Midbrain (tissue), 1 donor: ENCODE results near the gene TLR8.

Experiments used
- DNase-seq: peaks from one replicate; lab custom pipeline; 2025; lab: John Stamatoyannopoulos, UW

TLR8 gene

DNA sequence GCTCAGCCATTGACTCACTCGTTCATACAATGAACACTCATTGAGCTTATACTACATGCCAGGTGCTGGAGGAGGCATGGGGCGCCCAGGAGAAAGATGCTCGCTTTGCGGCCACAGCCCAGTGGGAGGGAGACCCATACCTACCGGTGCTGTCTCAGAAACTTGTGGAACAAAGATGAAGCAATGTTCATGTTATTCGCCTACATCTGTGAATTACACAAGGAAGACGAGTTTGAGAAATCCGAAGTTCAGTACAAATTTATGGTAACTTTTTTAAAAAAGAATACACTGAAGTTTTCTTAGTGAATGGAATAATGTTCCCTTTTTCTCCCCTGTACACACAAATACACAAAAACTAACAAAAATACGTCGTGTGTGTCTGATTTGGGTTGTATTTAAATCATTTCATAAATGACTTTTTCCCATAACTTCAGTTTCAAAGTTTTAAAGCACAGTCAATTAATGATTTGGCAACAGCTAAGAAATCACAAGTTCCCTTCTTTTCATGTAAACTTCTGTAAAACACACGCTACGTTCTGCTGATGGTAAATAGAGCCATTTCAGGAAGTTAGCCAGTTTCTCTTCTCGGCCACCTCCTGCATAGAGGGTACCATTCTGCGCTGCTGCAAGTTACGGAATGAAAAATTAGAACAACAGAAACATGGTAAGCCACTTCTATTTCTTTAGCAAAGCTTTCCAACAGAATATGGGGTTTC is at the start of gene TLR8:
Gene TLR8, plus strand, starts transcription at position 575 of the 716 bp plus-strand sequence. Its CDS starts 87 bp downstream, at position 662.
- no peak for DNase-seq

DNA sequence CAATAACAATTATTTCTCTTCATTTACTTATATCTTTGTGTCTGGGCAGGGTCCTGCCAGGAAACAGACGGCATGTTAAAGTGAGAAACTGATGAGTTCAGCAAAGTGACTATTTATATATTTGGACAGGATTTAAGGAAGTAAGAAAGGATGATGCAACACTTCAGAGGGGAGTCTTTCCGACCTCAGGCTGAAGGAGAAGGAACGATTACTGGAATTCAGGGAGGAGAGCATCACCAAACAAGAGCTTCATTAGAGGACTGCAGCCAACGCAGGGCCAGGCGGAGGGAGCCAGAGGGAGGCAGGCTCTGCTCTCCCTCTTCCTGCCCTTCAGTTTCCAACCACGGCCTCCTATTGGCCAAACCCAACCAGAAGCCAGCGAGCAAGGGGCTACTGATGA is 41.1 kb upstream of the TLR8 start:
- no peak for DNase-seq

DNA sequence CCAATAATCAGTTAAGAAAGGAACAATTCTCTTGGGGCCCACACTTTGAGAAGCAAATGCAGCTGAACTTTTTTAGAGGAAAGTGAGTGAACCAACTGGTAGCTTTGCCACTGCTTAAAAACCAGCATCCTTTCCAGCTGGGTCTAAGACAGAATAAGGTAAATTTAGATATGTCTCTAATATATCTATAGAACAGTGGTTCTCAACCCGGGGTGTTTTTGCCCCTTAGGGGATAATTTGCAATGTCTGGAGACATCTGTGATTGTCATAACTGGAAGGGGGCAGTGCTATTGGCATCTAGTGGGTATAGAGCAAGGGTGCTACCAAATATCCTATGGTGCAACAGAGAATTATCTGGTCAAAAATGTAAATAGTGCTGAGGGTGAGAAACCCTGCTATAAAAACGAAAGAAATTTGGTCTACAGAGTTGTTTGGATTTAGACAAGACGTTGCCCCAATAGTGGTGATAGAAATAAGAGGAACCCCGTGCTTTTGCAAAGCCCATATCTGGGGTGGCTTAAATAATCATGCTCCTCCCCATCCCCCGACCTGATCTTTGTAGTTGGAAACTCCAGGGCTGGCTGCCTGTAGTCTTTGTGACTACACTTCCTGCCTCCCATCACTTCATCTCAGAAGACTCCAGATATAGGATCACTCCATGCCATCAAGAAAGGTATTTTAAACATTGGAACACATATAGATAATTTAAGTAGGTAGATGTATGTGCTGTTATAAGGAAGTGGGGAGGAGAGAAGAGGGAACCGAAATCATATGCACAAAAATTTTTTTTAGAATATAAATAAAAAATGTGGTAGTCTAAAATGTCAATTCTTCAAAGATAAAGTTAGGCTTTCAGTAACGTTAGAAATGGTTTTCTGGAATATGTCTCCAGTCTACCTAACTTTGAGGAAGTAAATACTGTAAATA is 39.7 kb upstream of the TLR8 start, which contains the start of gene TLR7:
Gene TLR7, plus strand, starts transcription at position 622 of the 927 bp plus-strand sequence. CDS start 507 bp downstream, outside the sequence.
- no peak for DNase-seq

- DNase-seq, result no peak
Observed at GRCh38 chrX:12867685-12868084, 38.7 kb upstream of the TLR8 start.

DNA sequence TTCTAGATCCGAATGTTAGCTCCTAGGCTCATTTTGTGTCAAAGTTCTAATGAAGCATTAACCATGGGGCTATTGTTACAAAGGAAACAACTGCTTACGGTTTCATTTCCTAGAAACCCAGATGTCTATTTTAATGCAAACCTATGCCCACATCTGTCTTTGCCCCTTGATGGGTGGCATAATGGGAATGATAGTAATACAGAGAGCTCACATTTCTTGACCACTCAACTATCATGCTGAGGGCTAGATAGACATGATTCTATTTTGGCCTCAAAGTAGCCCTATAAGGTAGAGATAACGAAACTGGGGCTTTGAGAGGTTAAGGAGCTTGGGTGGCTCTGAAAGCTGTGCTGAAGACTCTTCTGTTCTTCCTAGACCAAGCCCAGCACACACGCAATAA is 37.7 kb upstream of the TLR8 start:
- DNase-seq, result no peak

DNA sequence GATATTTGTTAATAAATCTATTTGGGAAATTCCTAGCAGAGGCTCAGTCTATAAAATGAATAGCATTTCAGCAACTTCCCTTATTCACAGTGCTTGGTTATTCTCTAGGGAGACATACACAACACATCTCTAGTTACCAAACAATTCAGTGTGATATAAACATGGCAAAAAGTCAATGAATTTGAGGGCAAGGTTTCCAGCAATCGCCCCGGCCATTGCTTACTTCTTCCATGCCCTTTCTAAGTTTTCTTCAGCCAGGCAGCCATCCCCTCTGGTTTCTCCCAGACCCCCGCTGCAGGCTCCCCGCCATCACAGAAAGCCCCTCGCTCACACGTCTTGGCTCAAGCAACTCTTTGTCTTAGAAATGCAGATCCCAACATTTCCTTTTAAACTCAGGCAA is 35.2 kb upstream of the TLR8 start:
- no peak for DNase-seq

DNA sequence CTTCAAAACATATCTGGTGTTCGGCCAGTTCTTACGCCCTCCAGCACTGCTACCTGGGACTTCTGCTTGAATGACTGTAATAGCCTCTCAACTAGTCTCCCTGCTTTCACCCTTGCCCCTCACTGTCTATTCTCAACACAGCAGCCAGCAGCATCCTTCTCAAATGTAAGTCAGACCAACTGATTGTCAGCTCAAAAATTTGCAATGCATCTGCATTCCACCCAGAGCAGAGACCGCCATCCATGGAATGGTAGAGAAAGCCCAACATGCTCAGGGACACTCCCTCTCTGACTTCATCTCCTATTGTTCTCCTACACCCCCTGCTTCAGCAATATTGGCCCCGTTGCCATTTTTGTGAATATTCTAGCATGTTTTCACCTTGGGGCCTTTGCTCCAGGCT is 33.7 kb upstream of the TLR8 start:
- DNase-seq, result no peak

- DNase-seq, result no peak
Observed at GRCh38 chrX:12874581-12874980, 31.8 kb upstream of the TLR8 start.

DNA sequence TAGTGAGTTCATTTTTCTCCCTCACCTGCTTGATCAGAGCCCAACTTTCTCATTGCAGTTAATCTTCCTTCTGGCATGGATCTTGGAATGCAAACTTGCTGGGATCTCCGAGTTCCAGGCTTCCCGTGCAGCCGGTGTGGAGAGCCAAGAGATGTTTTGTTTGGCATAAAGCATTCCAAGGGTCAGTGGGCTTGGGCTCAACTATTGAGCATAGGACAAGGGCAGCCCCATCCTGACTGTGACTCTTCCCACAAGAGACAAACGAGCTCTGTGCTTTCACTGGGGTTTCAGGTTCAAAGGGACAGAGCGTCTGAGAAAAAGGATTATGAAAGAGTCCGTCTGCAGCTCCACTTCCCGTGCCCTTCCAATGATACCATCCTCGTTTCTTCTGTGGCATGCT is 29.0 kb upstream of the TLR8 start:
- no peak for DNase-seq

DNA sequence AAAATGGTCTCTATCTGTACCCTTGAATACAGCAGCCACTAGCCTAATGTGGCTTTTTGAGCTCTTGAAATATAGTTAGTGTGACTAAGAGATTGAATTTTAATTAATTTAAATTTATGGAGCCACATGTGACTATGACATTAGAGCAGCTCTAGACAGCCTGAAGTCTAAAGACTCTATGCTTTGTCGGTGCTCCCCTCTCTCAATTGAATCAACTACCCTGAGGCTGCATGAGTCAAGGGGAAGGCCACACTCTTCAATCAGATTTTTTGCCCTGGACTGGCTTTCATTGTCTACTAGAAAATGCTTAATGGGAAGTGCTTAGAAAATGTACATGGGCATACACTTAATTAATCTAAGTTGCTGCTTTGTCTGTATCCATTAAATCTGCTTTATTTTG is 27.9 kb upstream of the TLR8 start:
- no peak for DNase-seq

DNA sequence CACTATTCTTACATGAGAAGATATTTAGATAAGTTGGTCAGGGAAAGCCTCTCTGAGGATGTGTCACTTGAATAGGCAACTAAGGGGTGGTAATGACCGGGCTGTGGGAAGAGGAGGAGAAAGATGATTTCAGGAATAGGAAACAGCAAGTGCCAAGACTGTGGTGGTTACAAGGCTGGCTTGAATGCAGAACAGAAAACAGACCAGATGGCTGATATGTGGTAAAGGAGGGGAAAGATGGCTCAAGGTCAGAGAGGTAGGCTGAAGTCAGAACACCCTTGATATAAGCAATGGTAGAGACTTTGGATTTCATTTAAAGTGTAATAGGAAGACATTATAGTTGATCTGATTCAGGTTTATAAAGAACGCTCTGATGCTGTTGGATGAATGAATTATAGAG is 24.5 kb upstream of the TLR8 start:
- no peak for DNase-seq

DNA sequence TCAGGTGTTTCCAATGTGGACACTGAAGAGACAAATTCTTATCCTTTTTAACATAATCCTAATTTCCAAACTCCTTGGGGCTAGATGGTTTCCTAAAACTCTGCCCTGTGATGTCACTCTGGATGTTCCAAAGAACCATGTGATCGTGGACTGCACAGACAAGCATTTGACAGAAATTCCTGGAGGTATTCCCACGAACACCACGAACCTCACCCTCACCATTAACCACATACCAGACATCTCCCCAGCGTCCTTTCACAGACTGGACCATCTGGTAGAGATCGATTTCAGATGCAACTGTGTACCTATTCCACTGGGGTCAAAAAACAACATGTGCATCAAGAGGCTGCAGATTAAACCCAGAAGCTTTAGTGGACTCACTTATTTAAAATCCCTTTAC is 20.9 kb upstream of the TLR8 start:
- DNase-seq, result no peak

- no peak for DNase-seq
Observed at GRCh38 chrX:12886545-12886944, 19.9 kb upstream of the TLR8 start.

GRCh38 chrX:12887141-12887540 is 19.3 kb upstream of the TLR8 start:
- DNase-seq, result no peak

GRCh38 chrX:12887767-12888166 is 18.7 kb upstream of the TLR8 start:
- DNase-seq, result no peak

GRCh38 chrX:12890467-12890866 is 16.0 kb upstream of the TLR8 start:
- no peak for DNase-seq

DNA sequence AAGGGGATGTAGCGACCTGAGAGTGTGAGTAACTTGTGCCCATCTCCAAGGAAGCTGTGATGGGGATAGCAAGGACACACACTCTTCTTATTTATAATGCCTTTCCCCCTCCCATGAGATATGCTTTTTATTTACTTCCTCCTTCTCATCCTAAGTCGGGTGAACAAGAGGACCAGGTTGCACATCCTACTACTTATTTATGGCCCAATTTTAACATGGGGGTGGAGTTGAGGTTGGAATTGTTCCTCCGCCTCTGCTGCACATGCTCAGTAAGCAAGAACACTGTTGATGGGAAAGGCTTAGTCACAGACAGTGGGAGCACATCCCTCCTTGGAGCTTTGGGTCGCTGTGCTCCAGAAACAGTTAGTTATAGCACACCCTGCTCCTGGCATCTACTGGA is 15.2 kb upstream of the TLR8 start:
- DNase-seq, result no peak

DNA sequence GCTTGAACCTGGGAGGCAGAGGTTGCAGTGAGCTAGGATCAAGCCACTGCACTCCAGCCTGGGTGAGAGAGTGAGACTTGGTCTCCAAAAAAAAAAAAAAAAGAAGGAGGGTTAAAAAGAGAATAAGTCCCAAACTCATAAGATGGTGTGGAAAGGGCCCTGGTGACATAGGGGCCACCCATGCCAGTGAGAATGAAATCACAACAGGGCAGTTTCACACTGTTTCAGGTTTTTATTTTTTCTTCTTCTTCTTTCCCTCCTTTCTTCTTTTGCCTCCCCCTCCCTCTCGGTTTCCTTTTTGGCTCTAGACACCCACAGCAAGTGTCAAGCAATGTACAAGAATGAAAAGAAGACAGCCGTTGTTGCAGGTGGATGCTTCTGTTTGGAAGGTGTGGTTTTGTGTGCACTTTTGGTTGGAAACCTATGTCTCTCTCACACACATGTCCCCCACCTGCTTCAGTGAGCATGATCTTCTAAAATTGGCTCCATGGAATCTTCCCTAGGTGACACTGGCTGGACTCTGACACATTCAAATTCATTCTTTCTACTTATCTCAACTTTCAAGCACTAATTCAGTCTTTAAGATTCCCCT is 14.4 kb upstream of the TLR8 start:
- no peak for DNase-seq

- DNase-seq, result no peak
Observed at GRCh38 chrX:12892716-12893115, 13.7 kb upstream of the TLR8 start.

GRCh38 chrX:12894074-12895030 is 12.1 kb upstream of the TLR8 start:
- DNase-seq, result peak; percentile 32

DNA sequence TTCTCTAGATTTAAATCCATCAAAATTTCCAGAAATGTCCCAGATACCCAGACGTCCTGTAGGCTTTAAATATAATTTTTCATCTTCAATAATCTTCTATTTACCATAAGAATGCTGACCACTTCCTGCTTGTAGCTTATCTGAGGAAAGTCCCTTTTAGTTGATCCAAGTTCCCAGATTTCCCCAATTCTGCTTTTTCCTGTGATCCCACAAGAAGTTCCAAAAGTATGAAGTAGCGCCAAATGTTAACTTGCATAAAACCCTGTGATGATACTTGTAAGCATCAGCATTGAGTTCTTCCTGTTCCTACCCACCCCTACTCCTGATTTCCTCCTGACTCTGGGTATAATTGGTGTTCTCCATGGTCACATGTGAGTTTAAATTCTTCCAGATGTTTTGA is 10.6 kb upstream of the TLR8 start:
- no peak for DNase-seq

GRCh38 chrX:12896935-12897334 is 9.5 kb upstream of the TLR8 start:
- no peak for DNase-seq
